HL-60 (cell line): ENCODE results near the gene STAT4.

Experiments
- CTCF ChIP-seq: IDR thresholded peaks from one replicate; pipeline ENCODE4 v1.5.1; 2011; ENCODE audit warnings: low read length, control low read depth, inconsistent platforms; ENCODE audit not compliant: insufficient read depth
- GABPA ChIP-seq: IDR thresholded peaks from 2 replicates; pipeline ENCODE4 v1.6.1; 2012; ENCODE audit warnings: low read depth
- REST ChIP-seq: IDR thresholded peaks from 2 replicates; pipeline ENCODE4 v1.6.1; 2012; ENCODE audit warnings: low read depth; ENCODE audit not compliant: insufficient replicate concordance
- SPI1 ChIP-seq: IDR thresholded peaks from 2 replicates; pipeline ENCODE4 v1.6.1; 2012; ENCODE audit warnings: low read depth, mild to moderate bottlenecking, borderline replicate concordance

GRCh38 chr2:191031256-191031655, 119.5 kb downstream of the STAT4 start:
- TF ChIP-seq CTCF: no peak
- TF ChIP-seq SPI1: no peak
- no peak for TF ChIP-seq GABPA
- no peak for TF ChIP-seq REST
